Smooth muscle cell (in vitro differentiated cells): ENCODE measurements around the gene CDK5. TPM values are rescaled to one million over a fixed set of nuclear protein-coding genes. Genes with fewer than 3 reads are reported as not detected.

ENCODE experiments used
- DNase-seq: peaks from one replicate; lab custom pipeline; 2025; ENCODE audit not compliant: unreplicated experiment; lab: John Stamatoyannopoulos, UW
- H2AFZ ChIP-seq: fragments of 200-600 bp; sonication (generic); 2 replicates; pipeline ENCODE4 v1.6.0; 2016; ENCODE audit warnings: antibody characterized with exemption, low read depth, mild to moderate bottlenecking
- H3F3A ChIP-seq: fragments of 200-600 bp; sonication (generic); 2 replicates; pipeline ENCODE4 v1.6.0; 2017; ENCODE audit warnings: antibody characterized with exemption, low read depth
- H3K27ac ChIP-seq: fragments of 200-600 bp; sonication (generic); 2 replicates; pipeline ENCODE4 v1.5.1; 2016; ENCODE audit warnings: low read depth, mild to moderate bottlenecking
- H3K27me3 ChIP-seq: fragments of 200-600 bp; sonication (generic); 2 replicates; pipeline ENCODE4 v1.6.1; 2016; ENCODE audit warnings: low read depth, mild to moderate bottlenecking
- H3K36me3 ChIP-seq: fragments of 200-600 bp; sonication (generic); 2 replicates; pipeline ENCODE4 v1.5.1; 2016; ENCODE audit warnings: low read depth
- H3K4me1 ChIP-seq: fragments of 200-600 bp; sonication (generic); 2 replicates; pipeline ENCODE4 v1.5.1; 2016; ENCODE audit warnings: low read depth
- H3K4me2 ChIP-seq: fragments of 200-600 bp; sonication (generic); 2 replicates; pipeline ENCODE4 v1.6.0; 2016; ENCODE audit warnings: mild to moderate bottlenecking
- H3K4me3 ChIP-seq: fragments of 200-600 bp; sonication (generic); 2 replicates; pipeline ENCODE4 v1.5.1; 2016; ENCODE audit warnings: mild to moderate bottlenecking
- H3K79me2 ChIP-seq: fragments of 200-600 bp; sonication (generic); 2 replicates; pipeline ENCODE4 v1.6.0; 2016; ENCODE audit warnings: low read depth, mild to moderate bottlenecking
- H3K9ac ChIP-seq: fragments of 200-600 bp; sonication (generic); 2 replicates; pipeline ENCODE4 v1.6.0; 2016; ENCODE audit warnings: low read depth
- H3K9me3 ChIP-seq: fragments of 200-600 bp; sonication (generic); replicated peaks from 2 replicates; pipeline ENCODE4 v1.5.1; 2016; ENCODE audit warnings: low read depth
- H4K20me1 ChIP-seq: fragments of 200-600 bp; sonication (generic); 2 replicates; pipeline ENCODE4 v1.6.0; 2016; ENCODE audit warnings: low read depth
- CTCF ChIP-seq: fragments of 200-600 bp; sonication (generic); IDR thresholded peaks from 2 replicates; pipeline ENCODE4 v1.5.1; 2017; ENCODE audit warnings: borderline replicate concordance, mild to moderate bottlenecking, antibody characterized with exemption; ENCODE audit not compliant: insufficient read depth, poor library complexity, severe bottlenecking
- WGBS: methylation state at CpG from one replicate; pipeline ENCODE4 v1.1.7; 2016; ENCODE audit warnings: low lambda C conversion rate; 5-methylcytosine and 5-hydroxymethylcytosine counted together
- polyA plus RNA-seq: library from polyadenylated mRNA; unstranded; fragments of >200 nt; fragmentation: Nextera tagmentation; extraction: Ambion mirVana; gene quantifications from 2 replicates; pipeline ENCODE4 v1.2.1, GENCODE V29; 2016
- total RNA-seq: library from RNA; depleted of rRNA; stranded (reverse); fragments of >200 nt; gene quantifications from 2 replicates; pipeline ENCODE4 v1.2.3, GENCODE V29; 2014

Gene CDK5
- total and polyA plus RNA-seq, 2 experiments from 2014 or later = 22.1 to 36.4 TPM

GRCh38 chr7:151102991-151103390, 45.3 kb upstream of the CDK5 start:
- H2AFZ ChIP-seq = no peak overlapping the region
- H3K79me2 ChIP-seq = peaks cover 72% of the 10 kb centered on the region
- no peak for DNase-seq
- H3K36me3 ChIP-seq = no peaks in the 10 kb centered on the region
- no peak overlapping the region for H3K4me3 ChIP-seq
- H3F3A ChIP-seq = no peaks in the 10 kb centered on the region
- 93% methylated on average over 3 of the region's 3 CpGs for WGBS
- H3K9me3 ChIP-seq = no peaks in the 10 kb centered on the region
- no peaks in the 10 kb centered on the region for H3K4me1 ChIP-seq
- no peaks in the 10 kb centered on the region for H3K27me3 ChIP-seq
- TF ChIP-seq CTCF = no peak
- no peak overlapping the region for H3K4me2 ChIP-seq
- H3K9ac ChIP-seq = no peak overlapping the region
- no peak overlapping the region for H3K27ac ChIP-seq
- peaks cover 91% of the 10 kb centered on the region for H4K20me1 ChIP-seq

DNA sequence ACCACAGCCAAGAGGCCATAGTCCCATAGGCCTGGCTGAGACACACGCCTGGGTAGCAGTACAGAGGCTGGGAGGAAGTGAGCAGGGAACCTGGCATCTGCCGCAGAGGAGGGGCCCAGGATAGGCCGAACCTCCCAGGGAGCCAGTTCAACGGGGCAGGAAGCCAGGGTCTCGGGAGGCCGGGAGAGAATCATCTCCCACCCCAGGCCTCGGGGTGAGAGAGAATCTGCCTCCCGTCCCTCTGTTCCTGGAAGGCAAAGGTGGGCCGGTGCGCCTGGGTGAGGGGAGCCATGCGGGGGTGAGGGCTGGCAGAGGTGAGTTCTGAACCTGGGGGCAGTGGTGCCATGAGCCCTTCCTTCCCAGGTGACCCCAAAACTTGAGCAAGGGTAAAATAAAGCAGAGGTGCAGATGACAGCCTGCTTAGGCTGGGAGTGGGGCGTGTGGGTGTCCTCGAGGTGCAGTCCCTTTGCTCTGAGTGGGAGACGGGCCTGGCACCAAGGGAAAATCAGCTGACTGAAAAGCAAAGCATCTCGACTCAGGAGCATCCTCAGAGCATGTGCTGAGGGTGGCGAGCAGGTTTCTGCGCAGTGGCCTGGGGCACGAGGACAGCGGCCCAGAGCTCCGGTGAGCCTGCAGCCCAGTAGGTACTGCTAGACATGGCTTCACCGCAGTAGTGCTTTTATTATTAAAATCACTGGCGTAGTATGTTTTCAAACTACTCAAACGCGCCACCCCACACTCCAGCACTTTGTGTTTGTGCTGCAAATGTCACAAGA, 44.1 kb upstream of the CDK5 start:
- WGBS = 94% methylated on average over 24 of the region's 24 CpGs
- peaks cover 77% of the 10 kb centered on the region for H3K79me2 ChIP-seq
- TF ChIP-seq CTCF = no peak
- no peak for DNase-seq
- H3K27ac ChIP-seq = no peak overlapping the region
- peaks cover 91% of the 10 kb centered on the region for H4K20me1 ChIP-seq
- H3K9me3 ChIP-seq = no peaks in the 10 kb centered on the region
- no peaks in the 10 kb centered on the region for H3K4me1 ChIP-seq
- H3F3A ChIP-seq = no peaks in the 10 kb centered on the region
- H3K4me2 ChIP-seq = no peak overlapping the region
- H2AFZ ChIP-seq = no peak overlapping the region
- no peaks in the 10 kb centered on the region for H3K36me3 ChIP-seq
- H3K4me3 ChIP-seq = no peak overlapping the region
- H3K27me3 ChIP-seq = no peaks in the 10 kb centered on the region
- H3K9ac ChIP-seq = no peak overlapping the region

GRCh38 chr7:151100921-151101320, 43.2 kb upstream of the CDK5 start:
- H3K9me3 ChIP-seq = no peaks in the 10 kb centered on the region
- H3K27me3 ChIP-seq = no peaks in the 10 kb centered on the region
- H3K9ac ChIP-seq = no peak overlapping the region
- H3K27ac ChIP-seq = no peak overlapping the region
- H3K4me1 ChIP-seq = no peaks in the 10 kb centered on the region
- H3K79me2 ChIP-seq = peaks cover 77% of the 10 kb centered on the region
- TF ChIP-seq CTCF = no peak
- H3K36me3 ChIP-seq = no peaks in the 10 kb centered on the region
- no peak overlapping the region for H3K4me3 ChIP-seq
- peaks cover 94% of the 10 kb centered on the region for H4K20me1 ChIP-seq
- no peak for DNase-seq
- no peaks in the 10 kb centered on the region for H3F3A ChIP-seq
- no peak overlapping the region for H2AFZ ChIP-seq
- no peak overlapping the region for H3K4me2 ChIP-seq
- WGBS = 93% methylated on average over 10 of the region's 10 CpGs
